ENCODE results near the gene COX6B2. TPM values are rescaled to one million over a fixed set of nuclear protein-coding genes. Genes with fewer than 3 reads are reported as not detected.

Gene COX6B2
- total and polyA plus RNA-seq, 10 donors: 0.06 to 1.6 (median 0.47) TPM; not detected in 3

DNA sequence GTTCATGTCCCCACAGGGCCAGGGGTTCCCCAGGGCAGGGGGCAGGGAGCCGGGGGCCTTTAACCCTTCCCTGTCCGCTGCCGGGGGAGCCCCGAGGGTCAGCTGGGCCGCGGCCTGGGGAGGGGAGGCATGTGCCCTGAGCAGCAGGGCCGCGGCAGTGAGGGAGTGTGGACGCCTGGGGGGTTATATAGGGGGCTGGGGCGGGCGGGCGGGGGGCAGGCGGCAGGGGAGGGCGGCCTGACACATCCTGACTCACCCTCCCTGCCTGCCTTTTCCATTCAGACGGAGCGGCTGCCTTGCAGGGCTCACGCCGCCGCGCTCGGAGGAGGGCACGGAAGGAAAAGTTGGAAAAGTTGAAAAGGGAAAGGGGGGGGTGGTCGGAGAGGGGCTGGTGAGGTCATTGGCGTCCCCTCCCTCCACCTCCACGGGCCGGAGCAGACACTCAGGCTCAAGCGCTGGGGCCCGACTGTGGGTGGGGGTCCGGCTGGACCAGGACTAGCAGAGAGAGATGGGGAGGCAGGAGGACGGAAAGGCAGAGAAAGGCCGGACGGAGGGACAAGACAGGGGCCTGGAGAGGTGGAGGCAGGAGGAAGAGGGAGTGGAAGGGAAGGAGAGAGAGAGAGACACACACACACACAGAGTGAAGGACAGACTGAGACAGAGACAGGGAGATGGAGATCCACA is 15.9 kb upstream of the COX6B2 start, which contains the start of gene IL11:
IL11 (minus strand) TSS at position 159 of the 684 bp plus-strand sequence; CDS start at position 6, 153 bp downstream.
- Histone ChIP-seq H3K27me3 (replicated peaks in 1 of 7) (peaks cover 5 to 95% (median 62%) of the 10 kb centered on the region in 7 donors), H3K4me1 (peaks cover 0 to 30% (median 17%) of the 10 kb centered on the region in 6 donors), H3K9me3 (no peaks in the 10 kb centered on the region), H3K36me3 (no peaks in the 10 kb centered on the region), H3K4me3 (peak within 1 kb of the TSS in 6 of 8 donors; percentile 11 to 61 (median 23)), H3K27ac (no peak within 1 kb of the TSS)
- intact Hi-C loops (cut with DNase I; ENCODE audit: low total_unique reads): no loop called here
- 7 to 17% (median 8%) methylated on average over 22 to 32 of the region's 32 CpGs for WGBS, 5 donors
- DNase-seq: no peak
- TF ChIP-seq, protein P1, sequence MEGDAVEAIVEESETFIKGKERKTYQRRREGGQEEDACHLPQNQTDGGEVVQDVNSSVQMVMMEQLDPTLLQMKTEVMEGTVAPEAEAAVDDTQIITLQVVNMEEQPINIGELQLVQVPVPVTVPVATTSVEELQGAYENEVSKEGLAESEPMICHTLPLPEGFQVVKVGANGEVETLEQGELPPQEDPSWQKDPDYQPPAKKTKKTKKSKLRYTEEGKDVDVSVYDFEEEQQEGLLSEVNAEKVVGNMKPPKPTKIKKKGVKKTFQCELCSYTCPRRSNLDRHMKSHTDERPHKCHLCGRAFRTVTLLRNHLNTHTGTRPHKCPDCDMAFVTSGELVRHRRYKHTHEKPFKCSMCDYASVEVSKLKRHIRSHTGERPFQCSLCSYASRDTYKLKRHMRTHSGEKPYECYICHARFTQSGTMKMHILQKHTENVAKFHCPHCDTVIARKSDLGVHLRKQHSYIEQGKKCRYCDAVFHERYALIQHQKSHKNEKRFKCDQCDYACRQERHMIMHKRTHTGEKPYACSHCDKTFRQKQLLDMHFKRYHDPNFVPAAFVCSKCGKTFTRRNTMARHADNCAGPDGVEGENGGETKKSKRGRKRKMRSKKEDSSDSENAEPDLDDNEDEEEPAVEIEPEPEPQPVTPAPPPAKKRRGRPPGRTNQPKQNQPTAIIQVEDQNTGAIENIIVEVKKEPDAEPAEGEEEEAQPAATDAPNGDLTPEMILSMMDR (IDR thresholded peaks at IDR 0.05 in 8 of 11, conservative IDR thresholded peaks at IDR 0.05 in 3 of 11): no peak
- TF ChIP-seq POLR2A (IDR thresholded peaks at IDR 0.05): no peak
- no peak for TF ChIP-seq POLR2AphosphoS5 (IDR thresholded peaks at IDR 0.05)

DNA sequence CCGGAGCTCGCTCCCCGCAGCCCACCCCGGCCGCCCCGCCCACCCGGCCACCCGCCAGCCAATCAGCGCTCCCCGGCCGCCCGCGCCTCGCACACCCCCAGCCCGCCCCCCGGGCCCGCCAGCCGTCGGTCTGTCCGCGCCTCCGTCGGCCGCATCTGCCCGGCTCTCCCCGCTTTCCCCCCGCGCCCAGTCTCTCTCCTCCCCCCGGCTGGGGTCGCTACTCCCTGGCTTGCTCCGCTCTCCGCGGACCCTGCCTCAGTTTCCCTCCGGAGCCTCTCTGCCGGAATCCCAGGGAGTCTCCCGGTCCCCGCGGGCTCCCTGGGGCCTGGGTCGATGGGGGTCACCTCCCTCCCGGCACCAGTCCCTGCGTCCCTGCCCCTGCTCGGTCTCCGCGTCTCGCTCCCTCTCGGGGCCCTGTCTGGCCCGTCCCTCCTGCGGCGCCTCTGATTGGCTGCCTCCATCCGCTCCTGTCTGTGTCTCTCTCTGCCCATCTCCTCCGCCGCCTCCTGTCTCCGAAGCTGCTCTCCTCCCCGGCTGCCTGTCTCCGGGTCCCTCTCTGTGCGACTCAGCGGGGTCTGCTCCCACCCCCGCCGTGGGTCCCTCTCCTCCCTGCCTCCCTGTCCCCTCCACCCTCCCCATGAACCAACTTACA is 15.3 kb upstream of the COX6B2 start:
- H3K4me1 ChIP-seq: peaks cover 0 to 30% (median 17%) of the 10 kb centered on the region in 6 donors
- peak overlapping the region in 5 of 8 donors; percentile 10 to 61 (median 23) for H3K4me3 ChIP-seq
- H3K27ac ChIP-seq: no peak overlapping the region
- intact Hi-C loops (cut with DNase I; ENCODE audit: low total_unique reads): no loop called here
- WGBS, 5 donors: 0 to 5% (median 1%) methylated on average over 23 to 58 of the region's 59 CpGs
- no peak for DNase-seq
- TF ChIP-seq, protein P1 (IDR thresholded peaks at IDR 0.05 in 8 of 11, conservative IDR thresholded peaks at IDR 0.05 in 3 of 11): no peak
- no peak for TF ChIP-seq POLR2AphosphoS5 (IDR thresholded peaks at IDR 0.05)
- no peak for TF ChIP-seq POLR2A (IDR thresholded peaks at IDR 0.05)
- H3K9me3 ChIP-seq: no peaks in the 10 kb centered on the region
- no peaks in the 10 kb centered on the region for H3K36me3 ChIP-seq
- peaks cover 5 to 91% (median 59%) of the 10 kb centered on the region in 7 donors for H3K27me3 ChIP-seq (replicated peaks in 1 of 7)

DNA sequence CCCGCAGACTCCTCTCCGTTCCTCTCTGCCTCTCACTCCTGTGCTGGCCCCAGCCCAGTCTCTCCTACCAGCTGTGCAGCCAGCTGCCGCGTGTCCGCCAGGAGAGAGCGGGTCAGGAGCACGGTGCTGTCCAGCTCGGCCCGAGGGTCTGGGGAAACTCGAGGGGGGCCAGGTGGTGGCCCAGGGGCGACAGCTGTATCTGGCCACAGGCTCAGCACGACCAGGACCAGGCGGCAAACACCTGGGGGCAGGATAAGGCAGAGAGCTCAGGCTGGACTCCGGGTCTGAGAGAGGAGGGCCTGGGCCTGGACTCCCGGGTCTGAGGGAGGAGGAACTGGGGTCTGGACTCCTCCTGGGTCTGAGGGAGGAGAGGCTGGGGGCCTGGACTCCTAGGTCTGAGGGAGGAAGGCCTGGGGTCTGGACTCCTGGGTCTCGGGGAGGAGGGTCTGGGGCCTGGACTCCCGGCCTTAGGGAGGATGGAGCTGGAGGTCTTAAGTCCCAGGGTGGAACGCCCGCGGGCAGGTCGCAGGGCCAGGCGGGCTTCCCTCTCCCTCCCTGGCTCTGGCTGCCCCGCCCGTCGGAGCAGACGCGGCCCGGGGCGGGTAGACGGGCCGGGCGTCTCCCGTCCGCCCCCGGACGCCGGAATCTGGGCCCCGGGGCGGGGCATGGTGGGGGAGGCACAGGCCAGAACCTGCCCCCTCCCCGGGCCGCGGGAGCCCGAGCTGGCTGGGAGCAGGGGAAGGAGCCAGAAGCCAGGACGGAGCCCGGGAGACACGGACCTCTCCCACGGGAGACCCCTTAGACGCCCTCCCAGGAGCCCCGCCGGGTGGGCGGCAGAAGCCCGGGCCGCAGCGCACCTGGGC is 14.4 kb upstream of the COX6B2 start:
- Histone ChIP-seq H3K27me3 (replicated peaks in 1 of 7) (peaks cover 5 to 84% (median 55%) of the 10 kb centered on the region in 7 donors), H3K4me1 (peaks cover 0 to 23% (median 15%) of the 10 kb centered on the region in 6 donors), H3K4me3 (peak overlapping the region in 6 of 8 donors; percentile 9 to 61 (median 16)), H3K9me3 (no peaks in the 10 kb centered on the region), H3K36me3 (no peaks in the 10 kb centered on the region), H3K27ac (no peak overlapping the region)
- intact Hi-C loops (cut with DNase I; ENCODE audit: low total_unique reads): no loop called here
- no peak for TF ChIP-seq POLR2A (IDR thresholded peaks at IDR 0.05)
- TF ChIP-seq POLR2AphosphoS5 (IDR thresholded peaks at IDR 0.05): no peak
- TF ChIP-seq, protein P1 (IDR thresholded peaks at IDR 0.05 in 8 of 11, conservative IDR thresholded peaks at IDR 0.05 in 3 of 11): no peak
- 13 to 27% (median 20%) methylated on average over 18 to 54 of the region's 54 CpGs for WGBS, 5 donors
- DNase-seq: no peak

Data from spleen (tissue), 11 donors.